ENCODE data around the gene IL34.

Gene IL34

DNA sequence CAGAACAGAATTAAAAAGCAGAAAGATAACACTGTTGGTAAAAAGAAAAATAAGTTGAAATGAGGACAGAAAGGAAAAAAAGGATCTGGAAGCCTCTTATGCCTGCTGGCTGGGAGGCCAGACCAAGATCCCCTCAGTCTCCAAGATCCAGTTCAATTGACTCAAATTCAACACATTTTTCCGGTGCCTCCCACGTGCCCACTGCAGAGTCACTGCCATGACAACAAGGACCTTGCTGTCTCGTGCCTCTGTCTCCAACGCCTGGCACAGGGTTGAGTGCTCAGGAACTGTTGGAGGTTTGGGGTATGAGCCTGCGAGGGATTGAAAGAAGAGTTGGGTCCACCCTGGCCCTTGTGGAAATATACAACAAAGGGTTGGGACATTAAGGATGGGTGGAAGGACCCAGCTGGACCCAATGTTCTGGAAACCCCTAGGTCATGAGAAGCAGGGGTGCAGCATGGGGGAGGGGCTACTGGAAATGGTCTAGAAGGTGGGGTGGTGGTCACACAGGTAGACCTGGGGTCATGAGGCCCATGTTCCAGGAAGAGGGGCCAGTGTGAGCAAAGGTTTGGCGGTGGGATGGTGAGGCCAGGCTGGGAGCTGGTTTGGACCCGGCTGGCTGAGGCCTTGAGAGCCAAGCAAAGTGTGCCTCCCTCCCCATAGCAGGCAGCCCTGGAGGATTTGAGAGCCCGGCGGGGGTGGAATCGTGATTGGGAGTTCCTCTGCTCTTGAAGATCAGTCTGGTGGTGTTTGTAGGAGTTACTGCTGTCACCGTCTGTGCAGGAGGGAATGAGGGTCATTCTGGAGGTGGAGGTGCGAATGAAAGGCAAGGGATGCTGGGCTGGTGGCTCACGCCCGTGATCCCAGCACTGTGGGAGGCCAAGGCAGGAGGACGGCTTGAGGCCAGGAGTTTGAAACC, 1.3 kb downstream of the IL34 start:
- Histone ChIP-seq H3K9me2 (ENCODE audit: low read depth, low read length) (no peaks in the 10 kb centered on the region), H4K20me1 (ENCODE audit: insufficient read depth, low read length) (no peaks in the 10 kb centered on the region), H3K27ac (ENCODE audit: low read depth, low read length, poor library complexity, severe bottlenecking) (no peak overlapping the region), H3K79me2 (ENCODE audit: insufficient read depth, low read length) (no peaks in the 10 kb centered on the region), H3K36me3 (ENCODE audit: insufficient read depth, low read length) (no peaks in the 10 kb centered on the region), H3K4me1 (ENCODE audit: insufficient read depth, low read length, severe bottlenecking) (no peaks in the 10 kb centered on the region), H3K4me2 (ENCODE audit: low read length) (no peak overlapping the region), H3K27me3 (ENCODE audit: insufficient read depth, low read length) (peaks cover 7% of the 10 kb centered on the region; the same call in 1 of the 2 replicates), H3F3A (ENCODE audit: insufficient read depth, low read length) (no peaks in the 10 kb centered on the region), H3K9ac (ENCODE audit: low read length) (no peak overlapping the region), H3K9me3 (ENCODE audit: low read length) (no peaks in the 10 kb centered on the region), H3K4me3 (ENCODE audit: low read depth, low read length, poor library complexity, severe bottlenecking) (no peak overlapping the region), H2AFZ (ENCODE audit: low read length) (no peak overlapping the region)
- TF ChIP-seq EZH2 (IDR thresholded peaks at IDR 0.05; ENCODE audit: borderline replicate concordance, low read length): no peak
- TF ChIP-seq, protein P1, sequence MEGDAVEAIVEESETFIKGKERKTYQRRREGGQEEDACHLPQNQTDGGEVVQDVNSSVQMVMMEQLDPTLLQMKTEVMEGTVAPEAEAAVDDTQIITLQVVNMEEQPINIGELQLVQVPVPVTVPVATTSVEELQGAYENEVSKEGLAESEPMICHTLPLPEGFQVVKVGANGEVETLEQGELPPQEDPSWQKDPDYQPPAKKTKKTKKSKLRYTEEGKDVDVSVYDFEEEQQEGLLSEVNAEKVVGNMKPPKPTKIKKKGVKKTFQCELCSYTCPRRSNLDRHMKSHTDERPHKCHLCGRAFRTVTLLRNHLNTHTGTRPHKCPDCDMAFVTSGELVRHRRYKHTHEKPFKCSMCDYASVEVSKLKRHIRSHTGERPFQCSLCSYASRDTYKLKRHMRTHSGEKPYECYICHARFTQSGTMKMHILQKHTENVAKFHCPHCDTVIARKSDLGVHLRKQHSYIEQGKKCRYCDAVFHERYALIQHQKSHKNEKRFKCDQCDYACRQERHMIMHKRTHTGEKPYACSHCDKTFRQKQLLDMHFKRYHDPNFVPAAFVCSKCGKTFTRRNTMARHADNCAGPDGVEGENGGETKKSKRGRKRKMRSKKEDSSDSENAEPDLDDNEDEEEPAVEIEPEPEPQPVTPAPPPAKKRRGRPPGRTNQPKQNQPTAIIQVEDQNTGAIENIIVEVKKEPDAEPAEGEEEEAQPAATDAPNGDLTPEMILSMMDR (IDR thresholded peaks at IDR 0.05; ENCODE audit: low read length): no peak

DNA sequence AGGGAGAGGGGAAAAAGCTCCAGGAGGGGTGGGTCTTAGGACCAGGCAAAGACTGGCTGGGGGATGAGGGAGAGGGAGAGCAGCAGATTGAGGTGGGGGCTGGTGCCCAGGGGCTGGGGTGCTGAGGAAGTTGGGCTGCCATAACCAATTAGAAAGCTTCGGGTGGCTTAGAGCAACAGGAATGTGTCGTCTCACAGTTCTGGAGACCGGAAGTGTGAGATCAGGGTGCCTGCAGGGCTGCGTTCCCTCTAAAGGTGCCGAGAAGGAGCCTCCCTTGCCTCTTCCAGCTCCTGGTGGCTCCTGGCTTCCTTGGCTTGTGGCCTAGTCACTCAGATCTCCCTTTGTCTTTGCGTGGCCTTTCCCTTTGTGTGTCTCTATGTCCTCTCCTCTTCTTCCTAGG, 2.2 kb downstream of the IL34 start:
- no peak overlapping the region for H3K27ac ChIP-seq (ENCODE audit: low read depth, low read length, poor library complexity, severe bottlenecking)
- H3K36me3 ChIP-seq (ENCODE audit: insufficient read depth, low read length): no peaks in the 10 kb centered on the region
- H3K4me2 ChIP-seq (ENCODE audit: low read length): no peak overlapping the region
- H3K9ac ChIP-seq (ENCODE audit: low read length): no peak overlapping the region
- H3K9me2 ChIP-seq (ENCODE audit: low read depth, low read length): no peaks in the 10 kb centered on the region
- H3K9me3 ChIP-seq (ENCODE audit: low read length): no peaks in the 10 kb centered on the region
- peaks cover 7% of the 10 kb centered on the region; the same call in 1 of the 2 replicates for H3K27me3 ChIP-seq (ENCODE audit: insufficient read depth, low read length)
- TF ChIP-seq, protein P1 (IDR thresholded peaks at IDR 0.05; ENCODE audit: low read length): no peak
- TF ChIP-seq EZH2 (IDR thresholded peaks at IDR 0.05; ENCODE audit: borderline replicate concordance, low read length): no peak
- H3K79me2 ChIP-seq (ENCODE audit: insufficient read depth, low read length): no peaks in the 10 kb centered on the region
- no peaks in the 10 kb centered on the region for H4K20me1 ChIP-seq (ENCODE audit: insufficient read depth, low read length)
- no peaks in the 10 kb centered on the region for H3K4me1 ChIP-seq (ENCODE audit: insufficient read depth, low read length, severe bottlenecking)
- no peaks in the 10 kb centered on the region for H3F3A ChIP-seq (ENCODE audit: insufficient read depth, low read length)
- no peak overlapping the region for H3K4me3 ChIP-seq (ENCODE audit: low read depth, low read length, poor library complexity, severe bottlenecking)
- no peak overlapping the region for H2AFZ ChIP-seq (ENCODE audit: low read length)

DNA sequence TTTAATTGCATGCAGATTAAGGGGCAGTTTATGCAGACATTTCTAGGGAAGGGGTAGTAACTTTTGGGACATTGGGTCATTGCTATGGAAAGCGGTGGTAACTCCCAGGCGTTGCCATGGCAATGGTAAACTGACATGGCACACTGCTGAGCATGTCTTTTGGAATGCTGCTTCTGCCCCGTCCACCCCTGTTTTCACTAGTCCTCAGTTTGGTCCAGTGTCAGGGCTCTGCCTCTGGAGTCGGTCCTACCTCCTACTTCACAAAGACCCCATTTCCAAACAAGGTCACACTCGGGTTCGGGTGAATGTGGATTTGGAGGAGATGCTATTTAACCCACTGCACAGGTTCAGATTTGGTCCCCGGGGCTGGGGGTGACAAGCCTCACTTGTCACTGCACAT, 2.9 kb downstream of the IL34 start:
- Histone ChIP-seq H3K4me3 (ENCODE audit: low read depth, low read length, poor library complexity, severe bottlenecking) (no peak overlapping the region), H3K79me2 (ENCODE audit: insufficient read depth, low read length) (no peaks in the 10 kb centered on the region), H4K20me1 (ENCODE audit: insufficient read depth, low read length) (no peaks in the 10 kb centered on the region), H3K4me1 (ENCODE audit: insufficient read depth, low read length, severe bottlenecking) (peaks cover 6% of the 10 kb centered on the region), H3K9ac (ENCODE audit: low read length) (no peak overlapping the region), H3F3A (ENCODE audit: insufficient read depth, low read length) (no peaks in the 10 kb centered on the region), H3K9me2 (ENCODE audit: low read depth, low read length) (no peaks in the 10 kb centered on the region), H3K36me3 (ENCODE audit: insufficient read depth, low read length) (no peaks in the 10 kb centered on the region), H3K27me3 (ENCODE audit: insufficient read depth, low read length) (peaks cover 7% of the 10 kb centered on the region; the same call in 1 of the 2 replicates), H3K4me2 (ENCODE audit: low read length) (no peak overlapping the region), H3K9me3 (ENCODE audit: low read length) (no peaks in the 10 kb centered on the region), H3K27ac (ENCODE audit: low read depth, low read length, poor library complexity, severe bottlenecking) (no peak overlapping the region), H2AFZ (ENCODE audit: low read length) (no peak overlapping the region)
- no peak for TF ChIP-seq EZH2 (IDR thresholded peaks at IDR 0.05; ENCODE audit: borderline replicate concordance, low read length)
- TF ChIP-seq, protein P1 (IDR thresholded peaks at IDR 0.05; ENCODE audit: low read length): no peak

Measured in OCI-LY1 (cell line).